Astrocyte of the cerebellum (primary cell): ENCODE measurements around the gene TMEM158.

Experiments used
- DNase-seq: peaks from one replicate; pipeline ENCODE4 v3.0.0-alpha.2; 2011; ENCODE audit warnings: low read depth
- H3K4me3 ChIP-seq: 2 replicates; pipeline ENCODE4 v1.5.1; 2011; ENCODE audit warnings: mild to moderate bottlenecking, low read depth, low read length, moderate library complexity
- CTCF ChIP-seq: IDR thresholded peaks from 2 replicates; pipeline ENCODE4 v1.5.1; 2012; ENCODE audit warnings: low read length, low read depth, moderate library complexity, mild to moderate bottlenecking; ENCODE audit errors: missing control alignments
- in situ Hi-C: cut with HindIII; loops from 2 replicates; pipeline ENCODE4 v1.10.0; 2017; ENCODE audit warnings: low sequenced_read_pairs

Gene TMEM158

GRCh38 chr3:45198264-45199260, 27.5 kb downstream of the TMEM158 start:
- no peak for TF ChIP-seq CTCF
- DNase-seq: no peak
- in situ Hi-C loops: no loop called here

GRCh38 chr3:45194791-45195190, 31.3 kb downstream of the TMEM158 start:
- no peak for TF ChIP-seq CTCF
- no peak for DNase-seq
- in situ Hi-C loops: no loop called here
- no peak overlapping the region for H3K4me3 ChIP-seq

More at GRCh38 chr3:45198264-45199260, 27.5 kb downstream of the TMEM158 start:
- H3K4me3 ChIP-seq: no peak overlapping the region

GRCh38 chr3:45191924-45192417, 34.1 kb downstream of the TMEM158 start:
- no peak for DNase-seq
- H3K4me3 ChIP-seq: no peak overlapping the region
- no peak for TF ChIP-seq CTCF
- in situ Hi-C loops: no loop called here

- DNase-seq: no peak
- in situ Hi-C loops: no loop called here
- H3K4me3 ChIP-seq: no peak overlapping the region
- TF ChIP-seq CTCF: no peak
Measured at GRCh38 chr3:45191424-45191823, 34.7 kb downstream of the TMEM158 start.

- no peak for DNase-seq
- in situ Hi-C loops: no loop called here
Measured at GRCh38 chr3:45188719-45189659, 37.1 kb downstream of the TMEM158 start.

More at GRCh38 chr3:45188719-45189659, 37.1 kb downstream of the TMEM158 start:
- TF ChIP-seq CTCF: no peak
- no peak overlapping the region for H3K4me3 ChIP-seq
